T-helper 1 cell treated with Interleukin-12 subunit alpha and Interleukin-12 subunit beta and Interleukin-4 antibody, amounts not matched to agents 30 ng/mL and 1 ng/mL, for 36 hours (primary cell): ENCODE data around the gene CELF2. TPM values are rescaled to one million over a fixed set of nuclear protein-coding genes. Genes with fewer than 3 reads are reported as not detected.
"Not testable (repeated sequence)": the region's sequence is repeated elsewhere in the genome, so short reads cannot be mapped to it uniquely, and the experiment has no call there.

Source experiments
- intact Hi-C: fragments of 100-400 bp; cut with micrococcal nuclease; formaldehyde crosslinking; loops from one replicate; pipeline ENCODE4 v1.15.1; 2024
- total RNA-seq: library from RNA; stranded (reverse); gene quantifications from 2 replicates; pipeline ENCODE4 v1.2.3, GENCODE V29; 2022

Gene CELF2
- total RNA-seq, 1 donor from 2014 or later = 155 TPM

DNA sequence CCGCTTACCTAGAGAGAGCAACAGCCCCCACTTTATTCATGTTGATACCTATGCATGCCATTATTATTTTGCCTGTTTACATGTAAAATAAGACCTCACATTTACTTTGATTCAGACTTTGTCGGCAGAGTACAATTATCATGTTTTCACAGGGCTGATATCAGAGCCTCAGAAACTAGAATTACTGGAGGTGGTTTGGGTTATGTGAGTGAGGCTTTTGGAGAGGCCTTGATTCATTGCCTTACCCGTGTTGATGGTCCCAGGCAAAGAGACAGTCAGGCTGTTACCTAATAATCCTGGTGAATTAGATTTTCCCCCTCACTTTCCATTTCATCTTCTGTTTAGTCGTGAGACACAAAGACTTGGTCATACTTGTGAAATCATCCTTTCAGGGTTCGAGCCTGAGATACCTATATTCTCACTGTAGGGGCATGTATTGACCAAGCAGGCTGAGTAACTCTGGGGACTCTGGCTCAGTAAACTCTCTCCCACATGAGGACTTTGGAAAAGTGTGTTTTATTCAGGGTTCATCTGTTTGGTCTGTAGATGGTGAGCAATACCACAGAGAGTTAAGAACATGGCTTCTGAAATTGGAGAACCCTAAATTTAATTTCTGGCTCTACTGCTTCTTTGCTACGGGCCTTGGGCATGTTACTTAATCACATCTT is 150.9 kb downstream of the CELF2 start:
- intact Hi-C loops = no loop called here

DNA sequence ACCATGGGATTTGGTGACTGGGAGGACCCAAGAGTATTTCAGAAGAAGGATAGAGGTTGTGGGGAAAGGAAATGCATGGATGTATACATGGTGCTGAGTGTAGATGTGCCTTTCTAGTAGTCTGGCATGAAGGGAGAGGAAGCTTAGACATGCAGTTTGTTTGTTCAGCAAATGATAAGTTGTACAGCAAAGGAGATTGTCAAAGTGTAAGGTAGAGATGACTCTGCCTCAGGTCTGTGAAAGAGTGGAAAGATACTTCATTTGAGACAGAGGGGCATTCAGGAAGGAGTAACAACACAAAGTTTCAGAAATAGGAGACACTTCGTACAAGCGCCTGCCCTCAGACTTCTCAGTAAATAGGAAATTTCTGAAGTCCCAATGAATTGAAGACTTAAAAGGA is 152.3 kb downstream of the CELF2 start:
- intact Hi-C loops = loop anchor here (1.0 to 10.0 kb wide), 6 partner anchors 8 to 1025 kb away; partner anchors contain the start of genes CDC123, NUDT5, SEC61A2 and UPF2

GRCh38 chr10:11170574-11170973 is 152.9 kb downstream of the CELF2 start:
- intact Hi-C loops = loop anchor here (1.0 to 10.0 kb wide), 6 partner anchors 8 to 1024 kb away; partner anchors contain the start of genes CDC123, NUDT5, SEC61A2 and UPF2

DNA sequence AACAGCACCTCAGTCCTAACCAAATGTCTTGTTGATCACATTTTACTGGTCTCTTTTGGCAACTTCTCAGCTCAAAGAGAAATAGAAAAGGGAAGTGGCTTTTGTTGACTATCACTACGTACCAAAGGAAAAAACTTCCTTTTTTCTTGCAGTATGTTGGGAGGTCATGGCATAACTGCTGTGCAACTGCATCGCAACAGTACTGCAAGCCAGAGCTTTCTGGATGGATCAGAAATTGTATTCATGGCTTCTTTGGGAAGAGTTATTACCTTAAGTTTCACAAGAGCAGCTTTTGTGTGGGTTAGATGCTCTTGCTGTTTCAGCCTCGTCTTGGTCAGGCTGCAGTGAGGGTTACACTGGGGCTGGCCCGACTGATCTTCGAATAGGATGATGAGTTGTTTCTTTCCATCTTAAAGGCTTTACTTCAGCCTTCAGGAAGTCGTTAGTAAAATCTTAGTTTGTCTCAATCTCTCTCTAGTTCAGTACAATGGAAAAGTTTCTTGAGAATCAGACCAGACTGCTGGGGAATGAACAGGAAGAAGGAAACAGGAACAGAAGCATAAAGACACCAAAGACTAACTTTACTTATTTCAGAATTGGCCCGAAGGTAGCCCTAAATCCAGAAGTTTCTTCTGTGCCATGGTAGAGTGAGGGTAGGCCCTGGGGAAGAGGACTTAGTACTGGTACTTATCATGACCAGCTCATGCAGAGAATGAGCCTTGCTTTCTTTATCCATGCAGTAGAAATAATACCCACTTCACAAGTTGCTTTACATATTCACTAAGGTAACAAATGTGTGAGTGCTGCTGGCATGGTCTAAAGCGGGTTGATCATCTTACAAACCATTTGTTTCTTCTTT is 153.6 kb downstream of the CELF2 start:
- intact Hi-C loops = loop anchor here (1.0 to 10.0 kb wide), 6 partner anchors 7 to 1024 kb away; partner anchors contain the start of genes CDC123, NUDT5, SEC61A2 and UPF2

GRCh38 chr10:11173042-11173441 is 155.4 kb downstream of the CELF2 start:
- intact Hi-C loops = loop anchor here (10.0 kb wide), 4 partner anchors 302 to 1022 kb away; partner anchors contain the start of genes CDC123, NUDT5, SEC61A2 and UPF2

DNA sequence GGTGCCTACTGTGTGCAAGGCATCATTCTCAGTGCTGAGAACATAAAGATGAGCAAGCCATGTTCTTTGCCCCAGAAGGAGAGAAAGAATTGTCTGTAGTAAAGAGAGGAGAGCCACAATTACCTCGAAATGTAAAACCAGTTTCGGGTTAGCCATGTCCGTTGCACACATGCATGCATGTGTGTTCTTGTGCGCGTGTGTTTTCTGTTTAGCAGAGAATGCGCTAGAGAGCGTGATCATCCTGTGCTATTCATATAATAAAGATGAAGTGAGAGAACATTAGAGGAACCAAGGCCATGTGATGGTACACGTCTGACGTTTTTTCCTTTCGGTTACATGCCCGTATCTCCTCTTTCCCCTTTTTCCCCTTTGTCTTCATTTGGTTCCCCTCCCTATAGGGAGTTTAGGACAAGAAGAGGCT is 158.2 kb downstream of the CELF2 start:
- intact Hi-C loops = loop anchor here (1.0 to 10.0 kb wide), 8 partner anchors 31 to 1019 kb away; partner anchors contain the start of genes CDC123, NUDT5, SEC61A2 and UPF2

DNA sequence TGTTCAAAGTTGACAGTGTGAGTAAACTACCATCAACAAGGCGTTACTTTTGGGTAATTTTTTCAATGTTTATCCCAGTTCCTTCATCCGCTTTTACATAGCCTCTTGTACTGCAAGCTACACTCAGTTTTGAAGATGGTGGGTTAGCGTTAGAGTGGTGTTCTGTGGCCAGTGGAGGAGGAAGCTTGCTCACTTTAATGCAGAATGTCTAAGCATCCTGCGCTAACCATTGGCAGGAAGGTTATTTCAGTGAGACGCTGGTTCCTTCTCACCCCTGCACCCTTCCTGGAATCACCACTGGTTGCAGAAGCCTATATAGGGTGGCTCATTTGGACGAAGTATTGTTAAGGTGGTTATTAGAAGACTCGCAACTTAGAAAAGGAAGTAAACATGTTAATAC is 159.1 kb downstream of the CELF2 start:
- intact Hi-C loops = loop anchor here (1.0 to 10.0 kb wide), 8 partner anchors 31 to 1018 kb away; partner anchors contain the start of genes CDC123, NUDT5, SEC61A2 and UPF2

GRCh38 chr10:11177381-11177780 is 159.7 kb downstream of the CELF2 start:
- intact Hi-C loops = loop anchor here (5.0 to 10.0 kb wide), 6 partner anchors 35 to 1017 kb away; partner anchors contain the start of genes CDC123, NUDT5, SEC61A2 and UPF2

DNA sequence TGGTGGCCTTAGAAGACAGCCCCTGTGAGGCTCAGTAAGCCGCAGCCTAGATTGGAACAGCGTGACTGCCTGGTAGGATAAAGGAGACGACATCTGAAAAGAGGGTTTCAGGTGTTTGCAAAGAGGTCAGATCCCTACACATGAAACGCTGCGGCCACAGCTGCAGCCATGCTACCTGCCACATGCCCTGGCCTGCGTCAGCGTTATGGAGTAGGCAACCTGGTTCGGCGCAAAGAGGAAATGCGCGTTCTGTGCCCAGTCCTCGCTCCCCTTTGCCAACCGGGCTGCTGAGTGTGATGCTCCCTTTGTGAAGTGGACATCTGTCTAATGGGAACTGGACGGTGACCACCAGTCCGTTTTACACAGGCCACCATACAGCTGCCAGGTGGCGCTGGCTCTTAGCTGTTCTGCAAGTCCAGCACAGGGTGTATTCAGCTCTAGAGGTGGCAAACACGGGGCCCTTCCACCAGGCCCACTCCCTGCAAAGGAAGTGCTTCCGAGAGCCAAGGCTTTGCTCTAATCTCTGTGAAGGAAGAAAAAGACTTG is 160.3 kb downstream of the CELF2 start:
- intact Hi-C loops = loop anchor here (1.0 to 10.0 kb wide), 13 partner anchors 8 to 1017 kb away; partner anchors contain the start of genes CDC123, NUDT5, SEC61A2 and UPF2

GRCh38 chr10:11178606-11179515 is 161.2 kb downstream of the CELF2 start:
- intact Hi-C loops = loop anchor here (1.0 to 10.0 kb wide), 13 partner anchors 9 to 1016 kb away; partner anchors contain the start of genes CDC123, NUDT5, SEC61A2 and UPF2

DNA sequence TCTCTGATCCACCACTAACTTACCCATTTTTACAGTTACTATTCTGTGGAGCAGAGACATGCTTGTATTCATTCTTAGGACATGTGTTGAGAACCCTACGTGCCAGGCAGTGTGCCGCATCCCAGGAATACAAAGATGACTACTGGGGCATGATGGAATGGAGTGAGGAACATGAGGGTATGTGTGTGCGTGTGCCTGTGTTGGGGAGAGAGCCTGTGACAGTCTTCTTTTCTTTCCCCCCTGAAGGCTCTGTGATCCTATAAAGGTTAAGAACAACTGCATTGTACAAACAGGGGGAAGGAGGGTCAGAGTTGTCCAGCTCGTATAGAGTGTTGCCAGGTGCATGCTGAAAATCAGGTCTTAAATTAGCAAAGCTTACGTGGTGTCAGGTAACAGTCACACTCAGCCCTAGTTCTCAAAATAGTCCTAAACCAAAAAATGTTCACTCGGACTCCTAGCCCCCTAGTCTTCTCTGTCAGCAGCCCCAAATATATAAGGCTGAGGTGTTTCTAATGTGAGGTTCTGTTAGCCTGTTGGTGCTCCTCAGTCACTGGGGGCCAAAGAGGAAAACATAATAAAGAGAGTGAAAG is 161.9 kb downstream of the CELF2 start:
- intact Hi-C loops = loop anchor here (2.0 to 10.0 kb wide), 9 partner anchors 33 to 1015 kb away; partner anchors contain the start of genes CDC123, NUDT5, SEC61A2 and UPF2

GRCh38 chr10:11180228-11180627 is 162.6 kb downstream of the CELF2 start:
- intact Hi-C loops = no loop called here

GRCh38 chr10:11181978-11182377 is 164.3 kb downstream of the CELF2 start:
- intact Hi-C loops = no loop called here

DNA sequence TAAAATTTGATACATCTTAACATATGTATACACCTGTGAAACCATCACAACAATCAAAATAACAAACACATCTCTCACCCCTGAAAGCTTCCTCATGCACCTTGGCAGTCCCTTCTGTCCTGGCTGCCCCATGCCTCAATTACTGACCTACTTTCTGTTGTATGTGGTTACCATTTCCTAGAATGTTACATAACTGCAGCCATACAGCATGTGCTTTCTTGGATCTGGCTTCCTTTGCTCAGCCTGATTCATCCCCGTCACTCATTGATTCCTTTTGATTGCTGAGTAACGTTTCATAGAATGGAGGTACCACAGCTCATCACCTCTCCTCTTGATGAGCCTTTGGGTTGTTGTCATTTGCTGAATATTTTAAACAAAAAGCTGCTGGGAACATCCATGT is 165.3 kb downstream of the CELF2 start:
- intact Hi-C loops = no loop called here

DNA sequence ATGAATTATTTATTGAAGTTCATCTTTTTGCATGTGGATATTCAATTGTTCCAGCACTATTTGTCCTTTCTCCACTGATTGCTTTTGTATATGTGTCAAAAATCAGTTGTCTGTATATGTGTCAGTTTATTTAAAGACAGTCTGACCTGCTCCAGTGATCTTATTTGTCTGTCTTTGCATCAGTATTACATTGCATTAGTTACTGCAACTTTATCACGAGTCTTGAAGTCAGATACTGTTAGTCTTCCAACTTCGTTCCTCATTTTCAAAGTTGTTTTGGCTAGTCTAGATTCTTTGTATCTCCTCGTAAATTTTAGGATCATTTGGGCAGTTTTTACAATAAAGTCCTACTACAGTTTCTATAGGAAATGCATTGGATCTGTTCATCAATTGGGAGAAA is 166.4 kb downstream of the CELF2 start:
- intact Hi-C loops = no loop called here

DNA sequence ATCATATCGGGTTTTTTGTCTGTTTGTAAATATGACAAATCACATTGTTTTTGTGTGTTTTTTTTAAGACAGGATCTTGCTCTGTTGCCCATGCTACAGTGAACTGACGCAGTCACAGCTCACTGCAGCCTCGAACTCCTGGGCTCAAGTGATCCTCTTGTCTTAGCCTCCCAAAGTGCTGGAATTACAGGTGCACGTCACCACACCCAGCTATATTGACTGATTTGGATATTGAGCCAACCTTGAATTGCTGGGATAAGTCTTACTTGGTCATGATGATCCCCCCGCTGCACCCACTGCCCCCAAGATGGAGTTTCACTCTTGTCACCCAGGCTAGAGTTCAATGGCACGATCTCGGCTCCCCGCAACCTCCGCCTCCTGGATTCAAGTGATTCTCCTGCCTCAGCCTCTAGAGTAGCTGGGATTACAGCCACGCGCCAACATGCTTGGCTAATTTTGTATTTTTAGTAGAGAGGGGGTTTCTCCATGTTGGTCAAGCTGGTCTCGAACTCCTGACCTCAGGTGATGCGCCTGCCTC is 167.5 kb downstream of the CELF2 start:
- intact Hi-C loops = not testable (repeated sequence)

- intact Hi-C loops = no loop called here
Measured at GRCh38 chr10:11186374-11186773, 168.7 kb downstream of the CELF2 start.

- intact Hi-C loops = no loop called here
Measured at GRCh38 chr10:11189582-11190376, 172.1 kb downstream of the CELF2 start.

GRCh38 chr10:11191190-11191589 is 173.5 kb downstream of the CELF2 start:
- intact Hi-C loops = no loop called here
